Small intestine (tissue), 7 donors: ENCODE results near the gene ZMAT1. TPM values are rescaled to one million over a fixed set of nuclear protein-coding genes. Genes with fewer than 3 reads are reported as not detected.
A peak's percentile ranks its signal among the peaks of the same experiment; 100 is the strongest.

ENCODE experiments used
- DNase-seq, 2 donors: peaks; one replicate each; pipeline versions ENCODE4 v3.0.0 to v3.0.0-alpha.2; 2013
- FAIRE-seq: peaks from 2 replicates; lab custom pipeline; 2012; peaks lifted over from hg19 to GRCh38; lab: Jason Lieb, UNC
- H3K27ac ChIP-seq, 3 donors: one replicate each; pipeline ENCODE4 v1.5.1; 2013; ENCODE audit warnings: low read length in 2 of 3, mild to moderate bottlenecking in 2 of 3, control low read depth in 1 of 3, inconsistent platforms in 1 of 3, low read depth in 1 of 3, moderate library complexity in 1 of 3
- H3K27me3 ChIP-seq, 3 donors: one replicate each; pipeline ENCODE4 v1.6.1; 2013; ENCODE audit warnings: low read length in 3 of 3, inconsistent platforms in 1 of 3; ENCODE audit not compliant: control insufficient read depth in 3 of 3, insufficient read depth in 3 of 3
- H3K36me3 ChIP-seq, 3 donors: one replicate each; pipeline ENCODE4 v1.6.1; 2013; ENCODE audit warnings: low read length in 3 of 3, inconsistent platforms in 1 of 3, low read depth in 1 of 3, mild to moderate bottlenecking in 1 of 3, moderate library complexity in 1 of 3; ENCODE audit not compliant: control insufficient read depth in 3 of 3, insufficient read depth in 2 of 3
- H3K4me1 ChIP-seq, 3 donors: one replicate each; pipeline ENCODE4 v1.6.1; 2013; ENCODE audit warnings: low read length in 2 of 3, inconsistent platforms in 1 of 3, low read depth in 1 of 3, mild to moderate bottlenecking in 1 of 3, moderate library complexity in 1 of 3; ENCODE audit not compliant: control insufficient read depth in 3 of 3, insufficient read depth in 2 of 3
- H3K4me3 ChIP-seq, 3 donors: one replicate each; pipeline ENCODE4 v1.5.1; 2013; ENCODE audit warnings: low read length in 3 of 3, control low read depth in 1 of 3, inconsistent platforms in 1 of 3, low read depth in 1 of 3, mild to moderate bottlenecking in 1 of 3, moderate library complexity in 1 of 3
- H3K9me3 ChIP-seq, 2 donors: one replicate each; pipeline ENCODE4 v1.6.1; 2013; ENCODE audit warnings: low read depth in 1 of 2, low read length in 1 of 2; ENCODE audit not compliant: control insufficient read depth in 2 of 2, insufficient read depth in 1 of 2
- WGBS, 3 donors: extraction: QIAGEN DNeasy Blood & Tissue Kit; methylation state at CpG; one replicate each; pipeline ENCODE4 v1.1.7; 2013; 5-methylcytosine and 5-hydroxymethylcytosine counted together
- polyA plus RNA-seq, 4 donors: library from polyadenylated mRNA; stranded (reverse) in 3 of 4; unstranded in 1 of 4; fragments of 200-250 nt in 3 of 4; fragments of 120-200 nt in 1 of 4; gene quantifications; one replicate each; pipeline versions ENCODE4 v1.2.1 to v1.2.3, GENCODE V29; 2013
- donor health status: healthy with polysubstance abuse.
- donor health status: control.
- donor health status: control.
- donor health status: Bipolar disorder and iron deficiency.
- donor health status: healthy.

ZMAT1 gene
- polyA plus RNA-seq, 4 donors: 0.54 to 18.3 (median 1.4) TPM

DNA sequence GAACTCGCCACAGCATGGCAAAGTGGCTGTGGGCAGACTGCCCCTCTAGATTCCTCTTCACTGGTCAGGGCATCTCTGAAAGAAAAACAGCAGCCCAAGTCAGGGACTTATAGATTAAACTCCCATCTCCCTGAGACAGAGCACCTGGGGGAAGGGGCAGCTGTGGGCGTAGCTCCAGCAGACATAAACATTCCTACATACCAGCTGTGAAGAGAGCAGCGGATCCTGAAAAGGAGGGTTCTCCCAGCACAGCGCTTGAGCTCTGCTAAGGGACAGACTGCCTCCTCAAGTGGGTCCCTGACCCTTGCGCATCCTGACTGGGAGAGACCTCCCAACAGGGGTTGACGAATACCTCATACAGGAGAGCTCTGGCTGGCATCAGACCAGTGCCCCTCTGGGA, 18.8 kb upstream of the ZMAT1 start:
- no peak for FAIRE-seq

DNA sequence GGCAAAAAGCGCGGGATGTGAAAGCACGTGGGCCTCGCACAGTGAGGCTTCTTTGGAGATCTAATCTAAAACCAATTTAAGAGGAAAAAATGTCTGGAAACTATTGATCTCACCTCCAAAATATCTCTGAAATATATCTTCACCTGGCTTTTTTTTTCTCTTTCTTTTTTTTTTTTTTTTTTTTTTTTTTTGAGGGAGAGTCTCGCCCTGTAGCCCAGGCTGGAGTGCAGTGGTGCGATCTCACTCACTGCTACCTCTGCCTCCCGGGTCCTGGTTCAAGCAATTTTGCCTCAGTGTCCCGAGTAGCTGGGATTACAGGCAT, 383 bp upstream of the ZMAT1 start:
- Histone ChIP-seq H3K4me1 (no peaks in the 10 kb centered on the region), H3K27me3 (no peaks in the 10 kb centered on the region), H3K9me3 (peaks cover 0 to 5% of the 10 kb centered on the region in 2 donors), H3K36me3 (no peaks in the 10 kb centered on the region), H3K27ac (peak overlapping the region in 1 of 3 donors; percentile 81), H3K4me3 (no peak overlapping the region)
- FAIRE-seq (no peak), DNase-seq (no peak)
- 34 to 62% (median 48%) methylated on average over 7 to 8 of the region's 8 CpGs for WGBS, 3 donors

More for the DNA sequence above, 18.8 kb upstream of the ZMAT1 start:
- no peak for DNase-seq
- Histone ChIP-seq H3K9me3 (no peaks in the 10 kb centered on the region), H3K36me3 (no peaks in the 10 kb centered on the region), H3K4me1 (no peaks in the 10 kb centered on the region), H3K27ac (no peak overlapping the region), H3K27me3 (no peaks in the 10 kb centered on the region), H3K4me3 (no peak overlapping the region)
- WGBS, 3 donors: 60 to 82% (median 71%) methylated on average over 6 of the region's 6 CpGs

DNA sequence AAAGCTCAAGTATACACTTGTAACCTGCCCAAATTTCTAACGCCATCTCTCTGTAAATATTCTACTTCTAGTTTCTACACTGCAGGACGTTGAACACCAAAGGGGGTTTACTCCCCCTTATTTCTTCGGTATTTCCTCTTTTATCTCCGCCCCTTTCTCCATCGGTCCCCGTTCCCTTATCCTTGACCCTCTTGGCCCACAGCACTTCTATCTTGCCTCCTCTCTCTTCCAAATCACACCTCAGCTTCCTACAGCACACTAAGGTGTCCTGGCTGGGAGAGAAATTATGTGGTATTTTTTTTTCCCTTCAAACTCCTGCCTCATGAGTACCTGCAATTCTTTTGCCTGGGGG, 715 bp downstream of the ZMAT1 start:
- Histone ChIP-seq H3K4me3 (peak overlapping the region; percentile 48 to 60 (median 57)), H3K36me3 (no peaks in the 10 kb centered on the region), H3K27ac (peak overlapping the region in 2 of 3 donors; percentile 81 to 88), H3K9me3 (peaks cover 0 to 5% of the 10 kb centered on the region in 2 donors), H3K4me1 (no peaks in the 10 kb centered on the region), H3K27me3 (no peaks in the 10 kb centered on the region)
- FAIRE-seq: no peak
- no peak for DNase-seq
- WGBS, 3 donors: 4 to 25% (median 13%) methylated on average over 6 of the region's 6 CpGs

DNA sequence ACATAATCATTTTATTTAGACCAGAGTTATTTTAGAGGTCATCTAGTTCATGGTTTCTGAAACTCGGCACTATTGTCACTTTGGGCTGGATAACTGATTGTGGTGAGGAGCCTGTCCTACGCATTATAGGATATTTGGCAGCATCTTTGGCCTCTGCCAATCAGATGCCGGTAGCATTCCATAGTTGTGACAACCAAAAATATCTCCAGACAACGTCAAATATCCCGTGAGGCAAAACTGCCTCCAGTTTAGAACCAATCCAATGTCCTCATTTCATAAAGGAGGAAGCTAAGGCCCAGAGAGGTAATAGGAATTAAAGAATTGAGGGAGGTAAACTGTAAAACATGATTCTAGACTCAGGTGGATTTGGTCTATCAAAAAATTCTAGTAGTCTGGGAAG, 6.1 kb downstream of the ZMAT1 start:
- Histone ChIP-seq H3K36me3 (no peaks in the 10 kb centered on the region), H3K27ac (no peak overlapping the region), H3K4me3 (no peak overlapping the region), H3K4me1 (no peaks in the 10 kb centered on the region), H3K27me3 (no peaks in the 10 kb centered on the region), H3K9me3 (no peaks in the 10 kb centered on the region)
- no peak for FAIRE-seq
- 74 to 88% (median 85%) methylated on average over 5 of the region's 5 CpGs for WGBS, 3 donors
- no peak for DNase-seq

DNA sequence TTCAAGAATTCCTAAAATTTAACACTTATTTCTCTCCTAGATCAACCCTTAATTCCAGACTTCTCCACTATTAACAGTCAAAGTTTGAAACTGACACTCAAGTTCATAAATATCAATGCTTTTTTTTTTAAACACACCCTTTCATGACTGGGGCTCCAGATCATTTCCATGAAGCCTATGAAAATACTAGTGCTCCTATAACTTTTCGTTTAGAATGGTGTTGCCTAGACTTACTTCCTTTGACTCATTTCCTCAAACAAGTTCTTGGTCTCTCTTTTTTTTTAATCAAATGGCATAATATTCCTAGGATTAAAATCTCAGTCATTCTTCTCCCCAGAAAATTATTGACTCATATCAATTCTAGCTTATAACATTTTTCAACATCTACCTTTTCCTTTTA, 13.1 kb downstream of the ZMAT1 start:
- Histone ChIP-seq H3K9me3 (no peaks in the 10 kb centered on the region), H3K27ac (no peak overlapping the region), H3K4me1 (no peaks in the 10 kb centered on the region), H3K4me3 (no peak overlapping the region), H3K27me3 (no peaks in the 10 kb centered on the region), H3K36me3 (no peaks in the 10 kb centered on the region)
- 52 to 68% (median 54%) methylated on average over 1 of the region's 1 CpG for WGBS, 3 donors
- FAIRE-seq: peak; percentile 36
- DNase-seq: no peak

DNA sequence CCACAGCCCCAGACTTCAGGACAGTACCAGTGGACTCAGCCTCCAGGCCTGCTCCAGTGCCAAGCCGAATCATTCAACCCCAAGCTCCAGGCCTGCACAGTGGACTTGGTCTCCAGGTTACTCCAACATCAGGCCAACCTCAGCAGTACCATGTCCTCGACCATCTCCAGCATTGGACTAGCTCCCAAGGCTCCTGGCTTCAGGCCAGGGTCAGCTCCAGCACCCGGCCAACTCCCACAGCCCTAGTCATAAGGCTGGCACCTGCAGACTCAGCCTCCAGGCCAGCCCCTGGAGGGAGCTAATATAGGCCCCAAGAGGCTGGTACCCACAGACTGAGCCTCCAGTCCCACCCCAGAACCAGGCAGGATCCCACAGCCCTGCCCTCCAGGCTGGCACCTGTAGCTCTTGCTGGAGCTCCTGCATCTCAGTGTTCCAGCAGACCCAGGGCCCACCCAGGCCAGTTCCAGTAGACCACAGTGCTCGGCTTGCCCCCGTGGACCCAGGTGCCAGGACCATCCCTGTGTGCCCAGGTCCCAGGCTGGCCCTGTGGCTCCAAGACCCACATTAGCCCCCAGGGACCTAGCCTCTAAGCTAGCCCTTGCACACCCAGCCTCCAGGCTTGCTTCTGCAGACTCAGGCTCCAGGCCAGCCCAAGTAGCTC, 25.6 kb downstream of the ZMAT1 start:
- FAIRE-seq: no peak
- Histone ChIP-seq H3K4me3 (no peak overlapping the region), H3K4me1 (no peaks in the 10 kb centered on the region), H3K27ac (no peak overlapping the region), H3K9me3 (peaks cover 0 to 23% of the 10 kb centered on the region in 2 donors), H3K27me3 (no peaks in the 10 kb centered on the region), H3K36me3 (no peaks in the 10 kb centered on the region)
- no peak for DNase-seq
- WGBS, 3 donors: 72 to 90% (median 85%) methylated on average over 5 of the region's 5 CpGs

DNA sequence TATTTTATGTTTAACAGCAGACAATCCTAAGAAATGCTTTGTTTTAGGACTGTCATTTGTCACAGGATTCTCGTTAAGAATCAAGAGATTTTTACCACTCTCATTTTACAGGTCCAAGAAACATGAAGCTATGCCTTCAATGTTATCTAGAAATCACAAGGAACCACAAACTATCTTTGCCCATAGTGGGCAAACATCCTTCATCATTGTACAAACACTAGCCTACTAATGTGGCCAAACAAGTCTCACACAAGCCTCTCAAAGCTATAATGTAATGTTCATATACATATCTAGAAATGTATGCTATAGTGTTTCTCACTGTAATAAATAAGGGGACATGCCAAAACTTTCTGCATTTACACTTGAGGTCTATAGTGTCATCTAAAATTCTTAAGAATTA, 26.8 kb downstream of the ZMAT1 start:
- Histone ChIP-seq H3K4me1 (no peaks in the 10 kb centered on the region), H3K27ac (no peak overlapping the region), H3K36me3 (no peaks in the 10 kb centered on the region), H3K9me3 (peaks cover 0 to 20% of the 10 kb centered on the region in 2 donors), H3K27me3 (no peaks in the 10 kb centered on the region), H3K4me3 (no peak overlapping the region)
- DNase-seq (no peak), FAIRE-seq (no peak)
- 79 to 88% (median 87%) methylated on average over 1 of the region's 1 CpG for WGBS, 3 donors
